NCI-H1092 treated with DMSO at 0.1 percent for 48 hours (cell line): ENCODE results near the gene AMH.

Experiments
- DNase-seq: peaks from one replicate; lab custom pipeline; 2025; lab: John Stamatoyannopoulos, UW

AMH gene

DNA sequence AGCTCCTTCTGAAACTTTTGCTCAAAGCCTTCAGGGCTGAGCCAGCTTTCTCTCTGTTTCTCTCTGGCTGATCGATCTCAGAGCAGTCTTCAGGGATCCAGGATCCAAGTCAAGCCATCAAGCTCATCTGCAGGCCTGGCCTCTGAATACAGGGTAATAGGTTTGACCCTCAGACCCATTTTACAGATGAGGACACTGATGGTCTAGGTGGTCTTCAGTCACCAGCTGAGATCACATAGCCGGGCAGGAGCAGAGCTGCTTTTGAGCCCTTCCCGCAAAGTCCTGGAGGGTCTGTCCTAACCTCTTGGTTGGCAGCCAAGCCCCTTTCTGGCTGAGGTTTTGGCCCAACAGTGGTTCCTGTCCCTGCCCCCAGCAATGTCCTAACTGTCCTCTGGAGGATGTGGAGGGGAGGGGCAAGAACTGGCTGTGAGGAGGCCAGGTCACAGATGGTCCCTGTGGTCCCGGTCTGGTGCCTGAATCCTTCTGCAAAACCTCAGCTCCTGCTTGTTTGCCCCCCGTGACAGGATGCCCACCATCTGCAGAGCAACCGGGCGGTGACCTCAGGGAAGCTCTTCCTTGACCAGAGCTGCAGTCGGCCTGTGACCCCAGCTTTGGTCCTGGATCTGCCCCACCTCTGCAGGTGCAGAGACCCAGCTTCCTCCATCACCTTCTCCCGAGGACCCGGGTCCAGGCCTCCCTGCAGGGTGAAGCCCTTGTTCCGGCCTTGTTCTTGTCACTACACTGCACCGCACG lies 38.6 kb downstream of the AMH start:
- DNase-seq = no peak

DNA sequence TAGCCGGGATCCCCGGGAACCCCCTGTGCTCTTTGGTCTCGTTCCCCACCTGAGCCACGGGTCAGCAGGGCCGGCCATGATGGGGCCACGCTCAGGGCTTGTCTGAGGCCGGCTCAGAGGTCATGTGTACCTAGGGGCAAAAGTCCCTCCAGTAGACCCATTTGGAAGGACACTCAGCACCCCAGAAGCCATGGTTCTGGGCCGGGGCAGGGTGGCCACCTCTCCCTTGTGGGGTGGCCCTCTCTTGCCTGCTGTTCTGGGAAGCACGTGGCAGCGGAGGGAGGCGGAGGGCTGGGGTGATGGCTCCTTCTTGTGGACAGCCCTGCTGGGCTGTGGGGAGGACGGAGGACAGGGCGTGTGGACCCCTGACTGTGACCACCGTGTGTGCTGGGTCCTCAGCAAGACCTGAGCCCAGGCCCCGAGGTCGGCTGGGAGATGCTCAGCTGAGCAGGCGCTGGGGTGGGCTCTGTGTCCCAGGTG lies 39.3 kb downstream of the AMH start:
- no peak for DNase-seq

DNA sequence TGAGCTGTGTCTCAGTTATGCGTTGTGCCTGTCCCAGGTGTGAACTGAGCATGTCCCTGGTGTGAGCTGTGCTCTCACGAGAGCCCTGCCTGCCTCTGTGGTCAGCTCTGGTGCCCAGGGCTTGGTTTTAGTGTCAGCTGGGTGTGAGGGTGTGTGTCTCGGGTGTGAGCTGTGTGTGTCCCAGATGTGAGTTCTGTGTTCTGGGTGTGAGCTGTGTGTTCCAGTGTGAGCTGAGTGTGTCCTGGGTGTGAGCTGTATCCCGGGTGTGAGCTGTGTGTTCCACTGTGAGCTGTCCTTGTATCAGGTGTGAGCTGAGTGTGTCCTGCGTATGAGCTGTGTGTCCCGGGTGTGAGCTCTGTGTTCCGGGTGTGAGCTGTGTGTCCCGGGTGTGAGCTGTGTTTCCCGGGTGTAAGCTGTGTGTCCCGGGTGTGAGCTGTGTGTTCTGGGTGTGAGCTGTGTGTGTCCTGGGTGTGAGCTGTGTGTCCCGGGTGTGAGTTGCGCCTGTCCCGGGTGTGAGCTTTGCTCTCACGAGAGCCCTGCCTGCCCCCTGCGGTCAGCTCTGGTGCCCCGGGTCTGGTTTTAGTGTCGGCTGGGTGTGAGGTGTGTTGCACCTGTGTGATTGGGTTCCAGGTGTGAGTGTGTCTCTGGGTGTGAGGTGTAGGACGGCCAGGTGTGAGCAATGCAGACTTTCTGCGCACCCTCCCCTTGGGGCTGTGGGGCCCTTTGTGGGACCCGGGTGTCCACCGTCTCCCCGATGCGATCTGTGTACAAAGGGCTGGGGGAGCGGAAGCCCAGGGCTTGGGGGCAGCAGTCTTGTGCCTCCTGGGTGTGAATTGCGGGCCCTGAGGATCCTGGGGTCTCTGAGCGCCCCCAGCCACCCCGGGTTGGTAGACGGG lies 39.9 kb downstream of the AMH start:
- DNase-seq = no peak

DNA sequence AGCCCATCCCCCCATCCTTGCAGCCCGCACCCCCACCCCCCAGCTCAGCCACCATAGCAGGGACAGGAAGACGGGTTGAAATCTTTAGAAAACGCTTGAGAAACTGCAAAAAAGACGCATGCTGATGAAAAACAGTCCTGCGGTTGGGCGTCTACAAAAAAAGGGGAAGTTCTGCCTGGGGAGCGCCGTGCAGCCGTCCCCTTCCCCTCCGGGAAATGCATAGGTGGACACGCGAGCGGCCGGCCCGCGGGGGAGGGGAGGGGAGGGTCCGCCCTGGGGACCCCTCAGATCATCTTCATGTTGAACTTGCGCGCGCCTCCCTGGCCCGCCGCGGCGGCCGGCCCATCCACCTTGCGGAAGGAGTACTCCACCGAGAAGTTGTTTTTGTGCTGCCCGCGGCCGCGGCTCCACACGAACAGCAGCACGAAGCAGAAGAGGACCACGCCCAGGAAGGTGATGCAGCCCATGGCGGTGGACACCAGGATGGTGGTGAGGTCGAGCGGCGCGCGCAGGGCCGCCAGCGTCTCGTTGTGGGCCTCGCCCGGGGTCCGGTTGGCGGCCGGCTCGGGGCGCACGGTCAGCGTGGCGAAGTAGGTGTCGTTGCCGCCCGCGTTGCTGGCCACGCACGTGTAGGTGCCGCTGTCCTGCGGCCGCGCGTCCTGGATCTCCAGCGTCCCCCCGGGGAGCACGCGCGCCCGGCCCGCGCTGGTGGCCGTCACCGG lies 40.8 kb downstream of the AMH start:
- no peak for DNase-seq

DNA sequence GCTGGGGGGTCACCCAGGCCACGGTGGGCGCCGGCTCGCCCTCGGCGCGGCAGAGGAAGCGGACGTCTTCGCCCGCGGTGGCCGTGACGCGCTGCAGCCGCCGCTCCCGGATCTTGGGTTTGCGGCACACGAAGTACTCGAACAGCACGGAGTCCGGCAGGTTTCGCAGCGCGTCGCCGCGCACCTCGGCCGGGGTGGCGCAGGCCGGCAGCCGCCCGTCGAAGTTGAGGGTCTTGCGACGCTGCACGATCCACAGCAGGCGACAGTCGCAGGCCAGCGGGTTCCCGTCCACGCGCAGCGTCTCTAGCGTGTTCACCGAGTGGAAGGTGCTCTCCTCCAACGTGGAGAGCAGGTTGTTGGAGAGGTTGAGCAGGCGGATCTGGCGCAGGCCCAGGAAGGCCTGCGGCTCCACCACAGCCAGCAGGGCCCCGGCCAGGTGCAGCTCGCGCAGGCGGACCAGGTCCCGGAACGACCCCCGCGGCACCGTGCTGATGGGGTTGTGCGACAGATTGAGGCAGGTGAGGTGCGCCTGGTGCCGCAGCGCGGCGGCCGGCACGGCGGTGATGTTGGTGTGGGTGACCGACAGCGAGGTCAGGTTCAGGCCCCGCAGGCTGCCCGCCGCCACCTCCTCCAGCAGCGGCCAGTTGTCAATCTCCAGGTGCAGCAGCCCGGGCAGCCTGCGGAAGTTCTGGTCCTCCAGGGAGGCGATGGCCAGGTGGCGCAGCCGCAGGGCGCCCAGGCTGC lies 41.5 kb downstream of the AMH start:
- DNase-seq = no peak

DNA sequence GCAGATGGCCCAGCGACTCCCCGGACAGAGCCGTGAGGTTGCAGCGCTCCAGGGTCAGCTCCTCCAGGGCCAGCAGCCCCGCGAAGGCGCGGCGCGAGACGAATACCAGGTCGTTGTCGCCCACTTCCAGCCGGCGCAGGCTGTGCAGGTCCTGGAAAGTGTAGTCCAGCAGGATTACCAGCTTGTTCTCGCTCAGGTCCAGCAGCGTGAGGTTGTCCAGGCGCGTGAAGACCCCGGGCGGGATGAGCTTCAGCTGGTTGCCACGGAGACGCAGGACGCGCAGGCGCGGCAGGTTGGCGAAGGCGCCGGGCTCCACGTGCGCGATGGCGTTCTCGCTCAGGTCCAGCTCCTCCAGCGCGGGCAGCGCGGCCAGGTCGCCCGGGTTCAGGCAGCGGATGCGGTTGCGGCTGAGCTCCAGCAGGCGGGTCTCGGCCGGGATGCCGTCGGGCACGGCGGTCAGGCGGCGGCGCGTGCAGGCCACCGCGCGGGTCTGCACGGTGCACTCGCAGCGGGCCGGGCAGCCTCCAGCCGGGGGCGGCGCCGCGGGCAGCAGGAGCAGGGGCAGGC lies 42.1 kb downstream of the AMH start:
- DNase-seq = no peak

DNA sequence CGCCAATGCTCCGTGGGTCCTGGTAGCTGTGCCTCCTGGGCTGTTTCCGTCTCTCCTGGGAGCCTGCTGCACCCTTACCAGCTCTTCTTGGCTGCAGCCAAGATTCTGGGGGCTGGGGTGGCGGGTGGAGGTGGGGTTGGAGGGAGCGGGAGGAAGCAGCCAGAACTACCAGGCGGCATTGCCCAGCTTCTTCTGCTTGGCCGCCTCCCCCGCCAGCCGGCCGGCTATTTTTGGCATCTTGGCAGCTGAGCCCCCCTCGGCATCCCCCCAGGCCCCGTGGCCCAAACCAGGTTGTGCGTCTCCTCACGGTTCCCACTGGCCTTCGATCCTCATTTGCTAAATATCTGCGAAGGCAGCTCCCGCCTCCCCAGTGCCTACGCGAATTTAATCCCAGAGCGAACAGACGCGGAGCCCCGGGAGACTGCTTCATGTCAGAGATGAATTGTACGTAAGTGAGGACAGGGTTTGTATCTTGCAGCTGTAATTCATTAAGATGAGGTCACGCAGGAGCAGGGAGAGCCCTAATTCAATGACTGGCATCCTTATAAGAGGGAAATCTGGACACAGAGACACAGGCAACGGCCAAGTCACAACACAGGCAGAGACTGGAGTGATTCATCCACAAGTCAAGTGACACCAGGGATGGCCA lies 45.7 kb downstream of the AMH start:
- no peak for DNase-seq

DNA sequence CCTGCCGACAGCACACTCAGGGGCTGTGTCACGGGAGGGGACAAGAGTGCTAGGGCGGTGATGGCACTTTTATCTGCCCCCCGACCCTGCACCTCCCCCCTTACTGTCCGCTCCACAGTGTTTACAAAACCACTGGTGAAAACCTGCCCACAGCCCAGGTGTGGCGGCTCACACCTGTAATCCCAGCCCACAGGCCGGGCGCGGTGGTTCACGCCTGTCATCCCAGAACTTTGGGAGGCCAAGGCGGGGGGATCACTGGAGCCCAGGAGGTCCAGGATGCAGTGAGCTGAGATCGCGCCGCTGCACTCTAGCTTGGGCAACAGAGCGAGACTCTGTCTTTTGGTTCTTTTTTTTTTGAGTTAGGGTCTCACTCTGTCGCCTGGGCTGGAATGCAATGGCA lies 47.0 kb downstream of the AMH start:
- no peak for DNase-seq

DNA sequence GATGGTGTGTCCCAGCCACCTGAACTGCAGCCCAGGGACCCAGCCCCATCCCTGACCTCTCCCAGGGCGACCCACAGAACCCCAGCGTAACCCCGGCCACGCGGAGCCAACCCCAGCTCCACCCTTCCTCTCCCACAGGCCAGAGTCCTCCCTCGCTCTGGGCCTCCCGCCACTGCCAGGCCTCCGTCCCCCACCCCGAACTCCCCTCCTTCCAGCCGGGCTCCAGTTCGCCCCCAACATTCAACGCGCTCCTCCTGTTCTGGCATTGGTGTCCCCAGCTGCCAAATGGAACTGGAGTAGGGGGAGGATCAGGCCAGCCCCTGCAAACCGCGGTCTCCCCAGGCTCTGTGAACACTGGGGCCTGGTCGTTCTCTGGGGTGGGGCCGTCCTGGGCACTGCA lies 51.4 kb downstream of the AMH start:
- no peak for DNase-seq
